ENCODE results near the gene GPATCH8. TPM values are rescaled to one million over a fixed set of nuclear protein-coding genes. Genes with fewer than 3 reads are reported as not detected.

GPATCH8 gene
- polyA plus RNA-seq, 4 donors = 38.3 to 64.9 (median 50.1) TPM

Other genes starting within 250 kb of the GPATCH8 start
- gene SLC4A1, start 235.3 kb downstream of the GPATCH8 start, polyA plus RNA-seq (ENCODE audit: insufficient read length in 4 of 4) = 10 to 100 TPM in 2 of 4 donors, 1 to 10 TPM in 2; 6.6 to 23.4 (median 10.3) TPM
- 1 to 10 TPM; 1.5 to 2.8 (median 1.7) TPM for gene RUNDC3A, start 194.8 kb downstream of the GPATCH8 start, polyA plus RNA-seq (ENCODE audit: insufficient read length in 4 of 4)
- gene SLC25A39, start 178.6 kb downstream of the GPATCH8 start, polyA plus RNA-seq (ENCODE audit: insufficient read length in 4 of 4) = 100 to 1,000 TPM in 3 of 4 donors, 10 to 100 TPM in 1; 89.3 to 120 (median 107) TPM
- gene GRN, start 158.1 kb downstream of the GPATCH8 start, polyA plus RNA-seq (ENCODE audit: insufficient read length in 4 of 4) = 100 to 1,000 TPM; 236 to 317 (median 277) TPM
- gene FAM171A2, start 139.6 kb downstream of the GPATCH8 start, polyA plus RNA-seq (ENCODE audit: insufficient read length in 4 of 4) = 10 to 100 TPM; 28.5 to 57.4 (median 44.5) TPM
- gene ITGA2B, start 113.8 kb downstream of the GPATCH8 start, polyA plus RNA-seq (ENCODE audit: insufficient read length in 4 of 4) = 1 to 10 TPM; 4.6 to 9.1 (median 5.3) TPM
- gene FZD2, start 54.1 kb upstream of the GPATCH8 start, polyA plus RNA-seq (ENCODE audit: insufficient read length in 4 of 4) = 10 to 100 TPM; 26.0 to 55.1 (median 38.1) TPM
- 1 to 10 TPM in 3 of 4 donors, under 1 TPM in 1; 0.75 to 2.9 (median 1.7) TPM for gene MEIOC, start 153.1 kb upstream of the GPATCH8 start, polyA plus RNA-seq (ENCODE audit: insufficient read length in 4 of 4)
- 10 to 100 TPM; 30.4 to 37.4 (median 33.4) TPM for gene CCDC43, start 186.4 kb upstream of the GPATCH8 start, polyA plus RNA-seq (ENCODE audit: insufficient read length in 4 of 4)
- 10 to 100 TPM in 2 of 4 donors, 1 to 10 TPM in 2; 8.7 to 23.5 (median 15.7) TPM for gene DBF4B, start 205.3 kb upstream of the GPATCH8 start, polyA plus RNA-seq (ENCODE audit: insufficient read length in 4 of 4)

Data from left renal cortex interstitium (tissue), 4 donors.